GM10266 (cell line): Measurements from ENCODE around the gene IFT122.
A peak's percentile ranks its signal among the peaks of the same experiment; 100 is the strongest.
"Not testable (repeated sequence)": the region's sequence is repeated elsewhere in the genome, so short reads cannot be mapped to it uniquely, and the experiment has no call there.

ENCODE experiments used
- DNase-seq: peaks from one replicate; pipeline ENCODE4 v3.0.0; 2012; ENCODE audit errors: extremely low spot score
- CTCF ChIP-seq: IDR thresholded peaks from 2 replicates; pipeline ENCODE4 v1.5.1; 2012; ENCODE audit warnings: mild to moderate bottlenecking, low read depth; ENCODE audit not compliant: control insufficient read depth, insufficient read depth; ENCODE audit errors: missing control alignments

The IFT122 gene

DNA sequence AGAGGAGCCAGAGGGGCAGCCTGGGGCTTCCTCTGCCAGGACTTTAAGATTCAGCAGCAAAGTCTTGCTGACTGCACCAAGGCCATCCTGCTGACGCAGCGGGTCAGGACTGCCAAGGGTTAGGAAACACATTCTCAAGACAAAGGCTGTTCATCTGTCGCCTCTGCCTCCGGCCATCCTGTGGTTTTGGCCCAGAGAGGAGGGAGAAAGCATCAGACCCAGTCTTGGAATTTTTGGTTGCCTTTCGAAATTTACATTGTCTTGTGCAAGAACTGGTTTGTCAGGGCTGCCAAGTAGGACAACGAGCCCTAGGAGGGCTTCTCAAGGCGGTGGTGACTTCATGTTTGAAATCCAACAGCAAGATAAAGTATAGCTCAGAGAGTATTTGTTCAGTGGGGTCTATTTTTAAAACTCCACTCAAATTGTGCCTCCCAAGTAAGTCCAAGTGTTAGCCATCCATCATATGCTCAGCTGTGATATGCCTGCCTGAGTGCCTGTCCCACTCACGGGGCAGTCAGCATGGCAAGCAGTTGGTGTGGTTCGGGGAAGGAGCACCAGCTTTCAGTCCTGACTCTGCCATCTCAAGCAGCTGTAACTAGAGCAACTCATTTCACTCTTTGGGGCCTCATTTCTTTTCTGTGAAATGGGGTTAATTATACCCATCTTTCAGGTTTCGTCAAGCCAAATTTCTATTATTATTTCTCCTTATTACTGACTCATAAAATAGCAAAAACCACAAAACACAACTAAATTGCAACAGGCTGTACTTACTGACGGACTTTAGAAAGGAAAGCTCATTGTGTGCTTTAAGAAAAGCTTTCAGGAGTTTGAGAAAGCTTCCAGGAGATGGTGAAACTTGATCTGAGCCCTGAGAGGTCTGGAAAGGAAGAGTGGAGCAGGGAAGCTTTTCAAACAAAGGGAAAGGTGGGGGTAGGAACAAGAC lies 46.0 kb downstream of the IFT122 start:
- TF ChIP-seq CTCF = no peak
- no peak for DNase-seq

GRCh38 chr3:129486664-129487035 lies 46.6 kb downstream of the IFT122 start:
- no peak for TF ChIP-seq CTCF

GRCh38 chr3:129487183-129487867 lies 47.3 kb downstream of the IFT122 start:
- no peak for DNase-seq
- TF ChIP-seq CTCF = no peak

More at GRCh38 chr3:129486664-129487035, 46.6 kb downstream of the IFT122 start:
- DNase-seq = no peak

- DNase-seq = not testable (repeated sequence)
These were observed 47.9 kb downstream of the IFT122 start for GRCh38 chr3:129487868-129488335.

DNA sequence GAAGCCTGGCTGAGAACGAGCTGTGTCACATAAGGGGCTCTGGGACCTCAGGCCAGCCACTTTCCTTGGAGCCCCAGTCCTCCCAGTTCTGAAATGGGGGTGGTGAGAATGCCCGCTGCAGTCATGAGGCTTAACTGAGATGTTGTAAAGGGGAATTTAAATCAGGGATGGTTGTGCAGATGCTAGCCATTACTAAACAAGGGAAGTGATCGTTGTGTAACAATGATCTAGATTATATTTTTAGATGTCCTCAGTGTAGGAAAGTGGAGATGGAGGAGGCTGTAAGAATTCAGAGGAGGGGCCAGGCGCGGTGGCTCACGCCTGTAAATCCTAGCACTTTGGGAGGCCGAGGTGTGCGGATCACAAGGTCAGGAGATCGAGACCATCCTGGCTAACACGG lies 49.2 kb downstream of the IFT122 start:
- not testable (repeated sequence) for DNase-seq

DNA sequence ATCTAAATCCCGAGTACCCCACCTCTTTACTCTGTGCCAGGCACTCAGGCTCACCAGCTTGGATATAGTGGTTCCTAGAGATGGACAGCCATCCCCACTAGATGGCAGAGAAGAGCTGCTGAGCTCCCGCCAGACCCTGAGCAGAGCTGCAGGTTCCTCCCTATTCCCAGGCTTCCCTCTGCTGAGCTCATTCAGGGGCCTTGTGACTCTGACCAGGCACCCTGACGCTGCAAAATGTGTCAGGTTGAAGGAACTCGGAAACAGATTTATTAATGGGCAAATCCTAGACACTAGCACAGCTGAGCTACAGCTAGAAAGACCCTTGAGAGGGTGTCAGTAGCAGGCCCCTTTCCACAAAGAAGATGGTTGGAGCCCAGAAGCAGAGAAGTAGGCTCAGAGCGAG lies 50.2 kb downstream of the IFT122 start:
- peak; percentile 81 for TF ChIP-seq CTCF
- peak; percentile 74 for DNase-seq

DNA sequence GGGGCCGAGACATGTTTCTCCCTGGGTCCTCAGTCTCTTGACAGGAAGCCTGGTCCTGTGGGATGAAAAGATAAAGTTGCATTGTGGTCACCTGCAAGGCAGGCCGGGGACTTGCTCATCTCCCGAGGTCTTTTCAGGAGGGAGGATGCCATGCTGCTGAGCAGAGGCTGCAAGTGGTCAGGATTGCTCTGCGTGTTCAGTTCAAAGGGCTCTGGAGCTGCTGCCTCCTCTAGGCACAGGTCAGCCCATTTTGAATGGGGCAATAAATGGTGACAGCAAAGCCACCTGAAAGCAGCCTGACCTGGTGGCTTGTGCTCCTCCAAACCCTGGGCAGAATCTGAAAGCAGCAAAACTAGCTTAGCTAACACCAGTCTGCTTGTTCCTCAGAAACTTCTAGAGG lies 51.1 kb downstream of the IFT122 start:
- DNase-seq = not testable (repeated sequence)

DNA sequence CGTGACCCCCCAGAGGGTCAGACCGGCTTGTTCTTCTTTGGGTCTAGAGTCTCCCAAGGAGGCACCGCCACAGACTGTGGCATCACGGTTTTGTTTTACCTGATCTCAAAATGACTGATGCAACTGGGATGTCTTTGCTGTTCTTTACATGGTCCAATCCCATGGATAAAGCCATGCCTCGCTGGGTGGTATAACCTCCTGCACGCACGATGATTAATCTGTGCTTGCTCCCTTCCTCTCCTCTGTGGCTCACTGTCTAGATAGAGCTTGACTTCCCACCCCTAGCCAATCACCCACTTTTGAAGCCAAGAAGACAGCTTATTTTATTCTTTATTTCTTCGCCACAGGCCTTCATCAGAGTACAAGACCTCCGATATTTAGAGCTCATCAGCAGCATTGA lies 51.8 kb downstream of the IFT122 start:
- no peak for DNase-seq
- no peak for TF ChIP-seq CTCF
